GM19397 (cell line): Measurements from ENCODE around the gene SEMA3B.
"Not testable (repeated sequence)": the region's sequence is repeated elsewhere in the genome, so short reads cannot be mapped to it uniquely, and the experiment has no call there.

Experiments
- ATAC-seq: cut with Tn5 transposase; IDR thresholded peaks from one replicate; pipeline ENCODE4 v1.9.1; 2021; ENCODE audit warnings: mild to moderate bottlenecking, moderate library complexity; ENCODE audit not compliant: unreplicated experiment

The SEMA3B gene

DNA sequence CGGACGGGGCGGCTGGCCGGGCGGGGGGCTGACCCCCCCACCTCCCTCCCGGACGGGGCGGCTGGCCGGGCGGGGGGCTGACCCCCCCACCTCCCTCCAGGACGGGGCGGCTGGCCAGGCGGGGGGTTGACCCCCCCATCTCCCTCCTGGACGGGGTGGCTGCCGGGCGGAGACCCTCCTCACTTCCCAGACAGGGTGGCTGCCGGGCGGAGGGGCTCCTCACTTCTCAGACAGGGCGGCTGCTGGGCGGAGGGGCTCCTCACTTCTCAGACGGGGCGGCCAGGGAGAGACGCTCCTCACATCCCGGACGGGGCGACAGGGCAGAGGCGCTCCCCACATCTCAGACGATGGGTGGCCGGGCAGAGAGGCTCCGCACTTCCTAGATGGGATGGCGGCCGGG lies 43.1 kb downstream of the SEMA3B start:
- not testable (repeated sequence) for ATAC-seq

DNA sequence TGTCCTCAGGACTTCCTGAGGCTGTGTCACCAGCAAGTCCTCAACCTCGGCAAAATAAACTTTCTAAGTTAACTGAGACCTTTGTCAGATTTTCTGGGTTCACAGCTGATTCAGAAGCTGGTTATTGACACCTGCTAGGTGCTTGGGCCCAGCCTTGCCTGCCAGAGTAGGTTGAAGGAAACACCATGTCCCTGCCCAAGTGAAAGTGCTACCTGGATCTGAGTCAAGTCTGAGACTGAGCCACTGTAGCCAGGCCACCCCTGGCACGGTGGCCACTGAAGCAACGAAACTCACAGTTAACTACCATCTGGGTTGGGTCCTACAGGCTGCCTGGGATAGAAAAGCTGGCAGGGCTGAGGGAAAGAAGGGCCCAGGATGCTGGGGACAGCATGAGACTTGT lies 45.4 kb downstream of the SEMA3B start:
- ATAC-seq, result no peak

DNA sequence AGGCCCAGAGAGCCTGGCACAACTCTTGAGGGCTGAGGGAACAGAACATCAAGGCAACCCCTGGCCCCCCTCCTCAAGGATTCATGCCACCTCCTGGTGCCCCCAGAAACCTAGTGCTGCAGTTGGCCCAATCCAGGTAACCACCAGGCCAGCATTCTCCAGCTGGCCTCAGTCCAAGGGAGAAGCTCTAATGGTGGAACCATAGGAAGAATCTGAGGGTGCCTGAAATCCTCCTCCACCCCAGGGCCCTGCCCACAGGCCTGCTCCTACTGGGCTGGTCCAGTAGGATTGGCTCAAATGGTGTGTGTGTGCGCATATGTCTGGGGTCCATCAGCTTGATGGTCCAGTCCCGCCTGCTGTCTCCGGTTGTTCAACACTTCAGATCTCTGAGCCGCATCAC lies 45.9 kb downstream of the SEMA3B start:
- ATAC-seq, result no peak

DNA sequence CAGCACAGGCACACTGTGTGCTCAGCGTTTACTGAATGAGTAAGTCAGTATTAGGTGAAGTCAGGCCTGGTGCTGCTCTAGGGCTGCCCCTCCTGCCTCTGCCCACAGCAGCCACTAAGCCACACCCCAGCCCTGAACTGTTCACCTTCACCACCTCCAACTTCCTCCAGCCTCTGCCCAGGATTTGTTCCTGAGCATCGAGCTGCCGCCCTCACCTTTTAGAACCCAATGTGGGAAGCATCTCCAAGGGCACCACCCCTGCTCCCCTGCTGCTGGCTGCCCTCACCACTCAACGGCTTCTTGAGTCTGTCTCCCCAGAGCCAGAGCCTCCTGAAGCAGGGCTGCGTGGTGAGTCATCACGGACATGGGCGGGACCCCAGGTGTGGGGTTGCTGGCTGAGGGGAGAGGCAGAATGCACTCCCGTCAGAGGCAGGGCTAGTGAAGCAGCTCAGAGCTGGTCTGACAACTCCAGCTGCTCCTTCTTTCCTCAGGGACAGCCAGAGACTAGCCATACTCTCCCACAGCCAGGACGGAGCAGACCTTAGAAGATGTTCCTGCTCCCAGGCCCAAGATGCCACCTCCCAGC lies 47.8 kb downstream of the SEMA3B start:
- ATAC-seq, result no peak

DNA sequence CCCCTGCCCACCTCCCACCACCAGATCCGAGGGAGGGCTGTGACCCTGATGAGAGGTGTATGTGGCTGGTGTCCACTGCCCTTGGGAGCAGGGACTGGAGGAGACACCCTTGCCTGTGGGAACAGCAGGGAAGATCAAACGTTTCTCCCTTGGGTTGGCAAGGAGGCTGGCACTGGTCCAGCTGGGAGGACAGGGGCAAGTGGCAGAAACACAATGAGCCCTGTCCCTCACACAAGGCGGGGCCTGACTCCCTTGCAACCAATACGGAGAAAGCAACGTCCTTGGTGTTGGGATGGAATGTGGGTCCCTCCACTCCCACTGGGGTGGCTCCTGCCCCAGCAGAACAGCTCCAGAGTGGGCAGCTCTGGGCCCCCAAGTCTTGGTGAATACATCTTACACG lies 48.4 kb downstream of the SEMA3B start:
- ATAC-seq, result no peak

DNA sequence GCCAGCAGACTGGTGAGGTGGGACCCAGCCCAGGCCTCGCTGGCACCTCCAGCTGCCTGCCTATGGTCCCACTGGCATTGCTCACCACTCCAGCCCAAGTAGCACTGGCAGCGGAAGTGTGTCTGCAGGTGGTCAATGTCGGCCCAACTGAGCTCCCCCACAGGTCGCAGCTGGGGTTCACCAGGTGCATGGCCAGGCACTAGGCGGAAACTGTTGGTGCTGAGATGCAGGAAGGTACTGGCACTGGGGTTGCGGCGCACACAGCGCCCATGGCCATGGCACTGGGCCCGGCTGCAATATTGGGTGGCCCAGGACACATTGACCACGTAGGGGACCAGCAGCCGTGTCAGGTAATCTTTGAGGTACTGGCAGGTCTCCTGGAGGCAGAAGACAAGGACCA lies 49.2 kb downstream of the SEMA3B start:
- no peak for ATAC-seq

DNA sequence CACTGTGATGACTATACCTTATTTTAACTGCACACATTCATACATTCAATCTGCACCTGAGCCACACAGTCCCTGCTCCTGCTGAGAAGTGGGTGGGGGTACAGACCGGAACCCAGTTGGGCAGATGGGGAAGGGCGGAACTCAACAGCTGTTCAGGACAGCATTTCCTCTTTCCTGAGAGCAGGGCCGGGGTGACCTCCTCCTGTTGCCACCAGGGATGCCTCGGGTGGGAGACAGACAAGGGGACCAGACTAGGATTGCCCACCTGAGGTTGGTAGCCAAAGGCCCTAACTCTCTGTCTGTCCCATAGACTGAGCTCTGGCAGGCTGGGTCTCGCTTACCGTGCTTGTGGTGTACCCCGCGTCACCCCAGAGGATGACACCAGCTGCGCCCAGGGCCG lies 49.7 kb downstream of the SEMA3B start:
- ATAC-seq, result no peak

DNA sequence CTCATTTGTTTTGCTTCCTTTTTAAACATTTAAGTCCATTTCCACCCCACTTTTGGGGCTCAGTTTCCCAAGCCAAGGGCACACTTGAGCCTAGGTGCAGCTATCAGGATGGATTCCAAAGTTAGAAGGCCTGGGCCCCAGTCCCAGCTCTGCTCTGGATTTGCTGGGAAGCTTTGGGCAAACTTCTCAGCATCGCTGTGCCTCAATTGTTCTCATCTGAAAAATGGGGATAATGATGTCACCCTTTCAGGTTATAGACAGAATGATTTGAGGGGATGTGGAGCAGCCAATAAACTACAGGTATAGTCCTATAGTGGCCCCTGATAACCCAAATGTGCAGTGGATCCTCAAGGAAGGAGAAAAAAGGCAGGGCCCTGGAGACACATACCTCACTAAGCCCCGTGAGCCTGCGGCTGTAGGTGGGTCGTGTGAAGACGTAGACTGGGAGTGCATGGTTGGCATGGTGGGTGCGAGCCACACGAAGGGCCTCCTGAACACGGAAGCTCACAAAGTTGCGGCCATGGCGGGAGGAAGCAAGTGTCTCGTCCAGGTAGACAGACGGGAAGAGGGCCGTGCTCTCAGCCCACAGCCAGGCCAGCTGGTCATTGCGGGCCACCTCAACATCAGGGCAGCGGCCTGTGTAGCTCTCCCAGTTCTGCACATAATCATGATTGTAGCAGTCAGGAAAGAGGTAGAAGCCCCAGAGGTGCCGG lies 50.4 kb downstream of the SEMA3B start:
- ATAC-seq, result no peak

DNA sequence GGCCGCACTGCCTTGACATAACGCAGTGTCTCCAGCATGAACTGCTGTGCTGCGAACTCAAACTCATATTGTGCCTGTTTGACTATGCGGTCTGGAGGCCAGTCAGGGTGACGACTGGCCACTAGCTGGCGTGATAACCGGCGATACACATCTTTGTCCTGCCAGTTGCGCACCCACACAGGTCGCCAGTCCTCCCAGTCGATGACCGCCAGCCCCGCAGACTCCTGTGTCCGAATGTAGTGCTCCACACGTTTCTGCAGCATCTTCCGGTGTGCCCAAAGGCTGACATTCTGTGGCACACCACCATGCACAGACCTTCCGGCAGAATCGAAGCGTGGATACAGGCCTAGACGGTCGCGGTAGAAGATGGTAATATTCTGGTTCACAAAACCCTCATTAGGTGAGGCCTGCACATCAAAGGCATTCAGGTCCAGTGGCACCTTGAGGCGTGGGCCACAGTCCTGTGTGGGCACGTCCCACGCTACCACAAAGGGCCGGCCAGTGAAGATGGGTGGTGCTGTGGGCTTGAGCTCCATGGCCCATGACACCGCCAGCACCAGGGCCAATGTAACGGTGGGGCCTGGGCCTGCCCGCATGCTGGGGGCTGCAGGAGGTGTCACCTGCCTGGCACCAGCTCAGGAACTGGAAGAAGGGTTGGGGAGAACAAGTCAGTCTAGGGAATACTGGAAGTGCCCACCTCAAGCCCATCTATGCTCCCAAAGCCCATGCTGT lies 51.1 kb downstream of the SEMA3B start:
- no peak for ATAC-seq

DNA sequence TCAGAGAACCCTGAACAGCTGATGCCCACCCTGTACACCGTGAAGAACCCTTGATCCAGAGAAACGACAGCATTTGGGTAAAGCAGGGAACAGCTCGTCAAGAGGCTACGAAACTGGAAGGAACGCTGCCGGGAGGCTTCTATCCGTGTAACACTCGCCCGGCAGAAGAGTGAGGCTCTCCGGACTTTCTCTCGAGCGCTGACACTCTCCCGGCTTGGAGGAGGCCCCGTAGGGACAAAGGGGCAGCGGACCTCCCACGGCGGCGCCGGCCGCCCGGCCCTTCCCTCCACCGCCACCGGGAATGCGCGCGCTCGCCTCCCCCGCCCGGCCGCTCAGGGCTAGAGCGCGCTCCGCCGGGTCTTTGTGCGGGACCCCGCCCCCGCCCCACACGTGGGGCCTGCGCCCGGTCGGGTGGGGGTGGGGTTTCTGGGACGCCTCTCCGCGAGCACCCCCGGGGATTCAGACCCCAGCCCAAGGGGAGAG lies 51.9 kb downstream of the SEMA3B start:
- peak; percentile 55 for ATAC-seq

DNA sequence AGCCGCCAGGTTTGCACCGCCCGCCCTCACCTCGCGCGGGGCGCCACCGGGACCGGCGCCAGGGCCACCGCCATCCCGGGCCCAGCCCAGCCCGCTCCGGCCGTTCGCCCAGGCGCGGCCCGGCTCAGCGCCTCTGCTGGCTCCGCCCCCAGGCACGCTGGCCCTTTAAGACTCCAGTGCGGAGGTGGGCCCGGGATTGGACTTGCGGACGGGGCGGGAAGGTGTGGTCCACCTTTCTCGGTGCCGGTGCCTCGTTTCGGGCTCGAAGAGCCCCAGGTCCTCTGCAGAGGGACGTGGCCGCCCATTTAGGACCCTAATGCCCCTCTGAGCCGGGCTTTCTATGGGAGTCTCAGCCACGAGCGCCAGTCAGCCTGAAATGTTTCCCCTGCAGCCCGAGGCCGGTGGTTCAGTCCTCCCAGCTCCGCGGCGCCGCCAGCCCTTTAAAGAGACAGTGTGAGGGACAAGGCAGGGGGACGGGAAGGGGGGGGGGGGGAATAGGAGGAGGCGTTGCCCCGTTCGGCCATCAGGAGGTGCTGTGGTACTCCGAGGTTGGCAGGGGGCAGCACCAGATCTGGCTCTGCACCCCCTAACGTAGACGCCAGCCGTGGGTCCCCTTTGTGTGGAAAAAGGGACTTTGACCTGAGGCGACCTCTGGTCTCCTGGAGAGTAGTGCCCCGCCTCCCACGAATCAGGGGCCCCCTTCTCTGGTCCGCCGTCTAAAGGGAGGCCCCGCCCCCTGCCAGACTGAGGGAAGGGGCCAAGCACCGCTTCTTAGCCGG lies 52.6 kb downstream of the SEMA3B start:
- ATAC-seq, result peak; percentile 80

DNA sequence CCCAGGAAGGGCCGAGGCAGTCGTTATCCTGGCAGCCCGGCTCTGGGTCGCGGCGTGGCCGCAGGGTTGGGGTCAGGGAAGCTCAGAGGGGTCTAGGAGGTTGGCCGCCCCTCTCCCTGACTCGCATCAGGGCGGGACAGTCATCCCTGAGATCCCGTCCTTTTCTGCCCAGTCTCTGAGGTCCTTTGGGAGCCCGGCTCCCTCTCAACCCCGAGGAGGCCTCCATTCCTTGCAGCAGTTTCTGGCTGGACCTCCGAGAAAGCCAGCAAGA lies 53.1 kb downstream of the SEMA3B start:
- no peak for ATAC-seq

DNA sequence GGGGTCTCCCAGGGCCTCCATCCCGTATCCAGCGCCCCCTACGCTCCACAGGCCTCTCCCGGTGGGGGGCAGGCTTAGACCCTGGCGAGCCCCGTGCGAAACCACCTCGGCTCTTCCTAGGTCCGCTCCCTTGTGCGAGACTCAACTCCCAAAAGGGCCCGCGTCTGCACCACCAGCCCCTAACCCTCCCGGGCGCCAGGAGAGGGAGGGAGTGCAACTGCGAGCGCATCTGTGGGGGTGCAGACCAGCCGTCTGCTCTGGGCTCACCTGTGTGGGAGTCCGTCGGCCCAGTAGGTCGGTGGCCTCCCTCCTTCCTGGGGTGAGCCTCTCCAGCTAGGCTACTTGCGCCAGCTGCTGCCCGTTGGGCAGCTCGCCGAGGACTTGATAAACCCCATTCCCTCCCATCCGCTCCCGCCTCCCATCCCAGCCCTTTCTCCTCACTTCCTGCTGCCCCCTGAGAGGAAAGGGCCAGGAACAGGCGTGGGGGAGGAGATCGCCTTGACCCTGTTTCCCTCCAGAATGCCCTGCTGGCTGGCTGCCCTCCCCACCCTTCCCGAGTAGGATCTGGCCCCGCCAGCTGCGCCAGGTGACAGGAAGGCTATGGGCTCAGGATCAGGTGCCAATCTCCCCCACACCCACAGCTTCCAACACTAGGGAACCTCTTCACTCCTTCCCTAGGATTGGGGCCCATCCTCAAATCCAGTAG lies 53.6 kb downstream of the SEMA3B start, which contains the start of gene HYAL2:
Gene HYAL2 (minus strand): TSS at position 360 of the 706 bp plus-strand sequence. CDS start 2,256 bp downstream, outside the sequence.
- no peak for ATAC-seq

DNA sequence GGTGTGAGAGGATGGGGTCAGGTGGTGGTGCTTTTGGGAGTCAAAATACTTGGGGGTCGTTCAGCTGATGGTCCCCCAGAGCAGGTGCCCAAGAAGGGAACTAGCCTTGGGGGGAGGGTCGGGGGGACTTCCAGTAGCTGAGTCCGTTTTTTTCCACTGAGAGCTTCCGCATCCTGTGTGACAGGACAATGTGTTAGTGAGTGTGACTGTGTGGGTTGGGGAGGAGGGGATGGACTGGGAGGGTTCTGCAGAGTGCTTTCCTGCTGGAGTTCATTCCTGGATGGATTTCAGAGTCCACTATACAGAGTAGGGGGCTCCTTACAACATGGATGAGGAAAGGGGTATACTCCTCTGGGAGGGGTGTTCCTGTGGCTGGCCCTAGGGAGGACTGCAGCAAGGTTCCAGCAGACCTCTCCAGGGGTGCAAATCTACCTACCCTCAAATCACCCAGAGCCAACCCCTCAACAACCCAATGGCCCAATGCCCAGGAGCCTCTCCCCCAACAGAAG lies 54.2 kb downstream of the SEMA3B start:
- no peak for ATAC-seq

DNA sequence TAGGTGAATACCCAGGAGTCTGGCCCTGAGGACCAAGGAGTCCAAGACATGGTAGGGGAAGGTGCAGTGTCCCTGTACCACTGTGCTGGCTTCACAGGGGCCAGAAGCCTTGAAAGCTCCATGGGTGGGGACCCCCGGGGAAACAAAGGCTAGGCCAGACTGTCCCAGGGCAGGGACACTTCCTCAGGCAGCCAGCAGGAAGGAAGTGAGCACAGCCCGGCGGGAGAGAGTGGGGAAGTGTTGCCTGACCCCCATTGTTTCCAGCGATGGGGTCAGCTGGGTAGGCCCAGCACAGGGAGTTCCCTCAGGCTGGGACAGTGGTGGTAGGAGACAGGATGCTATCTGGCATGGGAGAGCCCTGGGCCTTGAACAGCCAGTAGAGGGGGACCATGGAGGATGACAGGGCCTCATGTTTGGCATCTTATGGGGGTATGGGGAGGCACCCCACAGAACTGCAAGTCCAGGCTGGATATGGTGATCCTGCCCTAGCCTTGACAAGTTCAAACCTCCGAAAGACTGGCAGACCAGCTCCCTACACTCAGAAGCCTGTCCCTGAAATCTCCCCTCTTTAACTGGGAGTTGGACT lies 54.8 kb downstream of the SEMA3B start:
- ATAC-seq, result no peak

DNA sequence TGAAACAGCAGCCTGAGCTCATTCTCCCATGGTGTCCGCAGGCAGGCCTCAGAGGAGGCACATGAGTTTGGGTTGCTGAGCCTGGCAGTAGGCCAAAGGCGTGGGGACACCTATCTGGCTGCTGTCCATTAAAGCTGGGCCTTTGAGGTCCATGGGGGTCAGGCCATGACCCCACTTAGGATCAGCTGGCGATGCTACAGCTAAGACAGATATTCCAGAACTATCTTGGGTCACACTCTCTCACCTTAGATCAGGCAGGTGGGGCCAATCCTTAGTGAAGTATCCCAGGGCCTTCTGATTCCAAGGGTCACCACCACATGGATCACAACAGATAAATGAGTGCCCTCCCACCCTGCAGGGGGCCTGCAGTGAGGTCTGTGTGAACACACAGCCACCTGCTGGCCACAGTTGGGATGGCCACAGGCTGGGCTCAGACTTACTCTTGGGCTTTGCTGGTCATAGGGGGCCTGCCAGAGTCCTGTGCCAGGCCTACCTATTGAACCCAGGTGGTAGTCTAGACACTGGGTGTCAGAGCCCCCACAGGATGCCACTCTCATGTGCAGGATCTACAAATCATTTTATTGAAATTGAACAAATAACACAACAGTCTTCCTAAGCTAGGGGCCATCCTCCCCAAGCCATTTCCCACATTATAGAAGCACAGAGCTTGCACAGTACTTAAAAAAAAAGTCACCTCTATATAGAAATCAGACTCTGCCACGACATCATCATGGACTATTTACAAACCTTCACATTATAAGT lies 55.6 kb downstream of the SEMA3B start:
- ATAC-seq, result no peak

DNA sequence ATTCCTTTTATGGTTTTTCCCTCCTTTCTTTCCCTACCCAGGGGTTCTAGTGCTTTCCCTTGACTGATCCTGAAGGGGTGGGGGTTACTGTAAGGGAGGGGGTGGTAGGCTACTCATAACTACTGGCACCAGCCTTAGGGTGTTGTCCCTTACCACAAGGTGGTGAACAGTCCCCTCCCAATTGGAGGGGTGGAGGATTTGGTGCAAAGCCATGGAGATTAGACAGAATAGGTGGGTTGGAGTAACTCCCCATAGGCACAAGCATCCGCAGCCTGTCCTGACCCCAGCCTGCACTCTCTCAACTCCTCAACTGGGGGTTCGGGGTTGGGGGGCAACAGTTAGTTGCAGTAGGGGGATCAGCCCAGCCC lies 56.1 kb downstream of the SEMA3B start:
- no peak for ATAC-seq

DNA sequence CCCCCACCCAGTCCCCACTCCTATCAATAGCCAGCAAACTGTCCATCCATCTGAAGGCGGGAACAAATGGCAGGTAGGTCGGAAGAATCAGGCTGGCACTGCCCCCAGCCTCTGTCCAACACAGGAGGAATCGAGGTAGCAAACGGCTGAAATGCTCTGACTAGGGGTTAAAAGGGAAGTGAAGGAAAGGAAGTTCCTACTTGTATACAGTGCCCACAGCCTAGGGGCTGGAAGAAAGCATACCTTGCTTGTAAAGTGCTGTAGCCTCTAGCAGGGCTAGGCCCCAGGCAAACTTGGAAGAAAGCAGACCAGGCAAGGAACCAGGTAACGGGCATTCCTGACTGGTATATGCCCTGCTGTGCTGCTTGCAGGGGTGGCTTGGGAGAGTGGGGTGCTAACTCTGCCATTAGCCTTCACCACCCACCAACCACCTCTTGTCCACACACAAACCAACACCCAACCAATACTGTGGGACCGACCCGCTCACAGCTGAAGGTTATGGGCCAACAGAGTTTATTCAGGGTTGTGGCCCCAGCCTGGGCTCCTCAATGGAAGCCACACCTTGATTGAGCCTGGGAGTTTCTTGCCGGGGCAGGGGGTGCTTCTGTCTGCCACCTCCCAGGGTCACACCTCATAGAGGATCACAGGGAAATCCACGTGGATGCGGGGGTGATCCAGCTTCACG lies 56.7 kb downstream of the SEMA3B start:
- ATAC-seq, result no peak

DNA sequence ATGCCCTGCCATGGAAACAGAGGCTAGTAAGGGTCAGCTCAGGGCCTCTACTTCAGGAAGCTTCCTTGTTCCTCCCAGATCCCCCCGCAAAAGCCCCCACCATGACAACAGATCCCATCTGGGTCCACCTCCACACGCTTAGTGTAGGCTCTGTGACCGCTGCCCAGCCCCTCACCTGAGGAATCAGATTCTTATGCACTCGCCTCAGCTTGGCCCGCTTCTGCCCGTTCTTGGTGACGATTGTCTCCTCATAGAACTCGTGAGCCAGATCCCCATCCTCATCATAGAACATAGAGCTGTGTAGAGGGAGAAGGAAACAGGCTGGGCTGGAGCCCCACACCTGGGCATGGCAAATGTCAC lies 57.2 kb downstream of the SEMA3B start:
- no peak for ATAC-seq
